ENCODE results near the gene KIF27. TPM values are rescaled to one million over a fixed set of nuclear protein-coding genes. Genes with fewer than 3 reads are reported as not detected.

Gene KIF27
- total RNA-seq, 1 experiment from 2014 or later = 6.6 TPM

DNA sequence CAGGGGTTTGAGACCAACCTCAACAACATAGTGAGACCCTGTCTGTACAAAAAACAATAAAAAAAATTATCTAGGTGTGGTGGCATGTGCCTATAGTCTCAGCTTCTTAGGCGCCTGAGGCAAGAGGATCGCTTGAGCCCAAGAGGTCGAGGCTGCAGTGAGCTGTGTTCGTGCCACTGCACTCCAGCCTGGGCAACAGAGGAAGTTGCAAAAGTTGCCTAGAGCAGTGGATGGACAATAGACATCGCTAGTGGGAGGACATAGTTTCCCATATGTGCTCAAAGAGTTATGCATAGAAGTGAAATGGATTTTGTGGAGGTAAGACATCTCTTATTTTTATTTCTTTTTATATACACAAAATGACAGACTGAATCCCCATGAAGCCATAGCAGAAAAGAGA, 39.8 kb upstream of the KIF27 start:
- BruUV-seq (replicated peaks) = no TSS peak
- CTCF ChIA-PET = no interaction called here
- Mint-ChIP-seq H3K4me3 (ENCODE audit: low read depth, unreplicated experiment) (no peak overlapping the region), H3K36me3 (ENCODE audit: insufficient read depth, unreplicated experiment) (peaks cover 39% of the 10 kb centered on the region), H3K27me3 (ENCODE audit: unreplicated experiment) (no peaks in the 10 kb centered on the region), H3K27ac (ENCODE audit: unreplicated experiment) (no peak overlapping the region), H3K4me1 (ENCODE audit: low read depth, unreplicated experiment) (peaks cover 12% of the 10 kb centered on the region), H3K9me3 (ENCODE audit: low read depth, unreplicated experiment) (no peaks in the 10 kb centered on the region)
- no peak for DNase-seq
- TF ChIP-seq, protein P1, sequence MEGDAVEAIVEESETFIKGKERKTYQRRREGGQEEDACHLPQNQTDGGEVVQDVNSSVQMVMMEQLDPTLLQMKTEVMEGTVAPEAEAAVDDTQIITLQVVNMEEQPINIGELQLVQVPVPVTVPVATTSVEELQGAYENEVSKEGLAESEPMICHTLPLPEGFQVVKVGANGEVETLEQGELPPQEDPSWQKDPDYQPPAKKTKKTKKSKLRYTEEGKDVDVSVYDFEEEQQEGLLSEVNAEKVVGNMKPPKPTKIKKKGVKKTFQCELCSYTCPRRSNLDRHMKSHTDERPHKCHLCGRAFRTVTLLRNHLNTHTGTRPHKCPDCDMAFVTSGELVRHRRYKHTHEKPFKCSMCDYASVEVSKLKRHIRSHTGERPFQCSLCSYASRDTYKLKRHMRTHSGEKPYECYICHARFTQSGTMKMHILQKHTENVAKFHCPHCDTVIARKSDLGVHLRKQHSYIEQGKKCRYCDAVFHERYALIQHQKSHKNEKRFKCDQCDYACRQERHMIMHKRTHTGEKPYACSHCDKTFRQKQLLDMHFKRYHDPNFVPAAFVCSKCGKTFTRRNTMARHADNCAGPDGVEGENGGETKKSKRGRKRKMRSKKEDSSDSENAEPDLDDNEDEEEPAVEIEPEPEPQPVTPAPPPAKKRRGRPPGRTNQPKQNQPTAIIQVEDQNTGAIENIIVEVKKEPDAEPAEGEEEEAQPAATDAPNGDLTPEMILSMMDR (IDR thresholded peaks at IDR 0.05; ENCODE audit: unreplicated experiment) = no peak
- intact Hi-C loops (cut with micrococcal nuclease; ENCODE audit: unreplicated experiment) = no loop called here

DNA sequence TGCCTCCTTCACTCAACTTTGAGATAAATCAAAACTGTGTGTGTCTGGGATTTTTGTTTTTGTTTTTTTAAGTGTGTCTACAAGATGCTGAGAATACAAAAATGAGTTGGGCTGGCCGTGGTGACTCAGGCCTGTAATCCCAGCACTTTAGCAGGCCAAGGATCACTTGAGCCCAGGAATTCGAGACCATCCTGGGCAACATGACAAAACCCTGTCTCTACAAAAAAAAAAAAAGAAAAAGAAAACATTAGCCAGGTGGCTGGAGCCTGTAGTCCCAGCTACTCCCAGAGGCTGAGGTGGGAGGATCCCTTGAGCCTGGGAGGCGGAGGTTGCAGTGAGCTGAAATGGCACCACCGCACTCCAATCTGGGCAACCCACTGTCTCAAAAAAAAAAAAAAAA, 37.8 kb upstream of the KIF27 start:
- BruUV-seq (replicated peaks) = no TSS peak
- Mint-ChIP-seq H3K36me3 (ENCODE audit: insufficient read depth, unreplicated experiment) (peaks cover 31% of the 10 kb centered on the region), H3K9me3 (ENCODE audit: low read depth, unreplicated experiment) (no peaks in the 10 kb centered on the region), H3K27ac (ENCODE audit: unreplicated experiment) (no peak overlapping the region), H3K4me1 (ENCODE audit: low read depth, unreplicated experiment) (peaks cover 8% of the 10 kb centered on the region), H3K4me3 (ENCODE audit: low read depth, unreplicated experiment) (no peak overlapping the region), H3K27me3 (ENCODE audit: unreplicated experiment) (no peaks in the 10 kb centered on the region)
- CTCF ChIA-PET = no interaction called here
- TF ChIP-seq, protein P1 (IDR thresholded peaks at IDR 0.05; ENCODE audit: unreplicated experiment) = no peak
- no peak for DNase-seq
- intact Hi-C loops (cut with micrococcal nuclease; ENCODE audit: unreplicated experiment) = no loop called here

DNA sequence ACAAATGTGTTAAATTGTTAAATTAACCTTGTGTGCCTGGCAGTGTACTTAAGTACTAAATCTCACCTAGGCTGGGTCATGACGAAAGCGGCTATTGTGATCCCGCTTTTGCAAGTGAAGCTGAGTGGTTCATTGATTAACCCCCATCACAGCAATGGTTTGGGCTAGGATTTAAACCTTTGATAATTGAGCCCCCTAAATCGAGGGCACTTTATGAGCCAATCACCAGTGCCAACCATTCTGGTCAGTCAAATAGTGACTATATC, 35.9 kb upstream of the KIF27 start:
- H3K36me3 Mint-ChIP-seq (ENCODE audit: insufficient read depth, unreplicated experiment) = peaks cover 16% of the 10 kb centered on the region
- H3K4me3 Mint-ChIP-seq (ENCODE audit: low read depth, unreplicated experiment) = peak overlapping the region; percentile 94
- intact Hi-C loops (cut with micrococcal nuclease; ENCODE audit: unreplicated experiment) = no loop called here
- TF ChIP-seq, protein P1 (IDR thresholded peaks at IDR 0.05; ENCODE audit: unreplicated experiment) = no peak
- no peak for DNase-seq
- no peaks in the 10 kb centered on the region for H3K9me3 Mint-ChIP-seq (ENCODE audit: low read depth, unreplicated experiment)
- no TSS peak for BruUV-seq (replicated peaks)
- H3K27ac Mint-ChIP-seq (ENCODE audit: unreplicated experiment) = no peak overlapping the region
- CTCF ChIA-PET = no interaction called here
- H3K4me1 Mint-ChIP-seq (ENCODE audit: low read depth, unreplicated experiment) = peaks cover 8% of the 10 kb centered on the region
- H3K27me3 Mint-ChIP-seq (ENCODE audit: unreplicated experiment) = no peaks in the 10 kb centered on the region

DNA sequence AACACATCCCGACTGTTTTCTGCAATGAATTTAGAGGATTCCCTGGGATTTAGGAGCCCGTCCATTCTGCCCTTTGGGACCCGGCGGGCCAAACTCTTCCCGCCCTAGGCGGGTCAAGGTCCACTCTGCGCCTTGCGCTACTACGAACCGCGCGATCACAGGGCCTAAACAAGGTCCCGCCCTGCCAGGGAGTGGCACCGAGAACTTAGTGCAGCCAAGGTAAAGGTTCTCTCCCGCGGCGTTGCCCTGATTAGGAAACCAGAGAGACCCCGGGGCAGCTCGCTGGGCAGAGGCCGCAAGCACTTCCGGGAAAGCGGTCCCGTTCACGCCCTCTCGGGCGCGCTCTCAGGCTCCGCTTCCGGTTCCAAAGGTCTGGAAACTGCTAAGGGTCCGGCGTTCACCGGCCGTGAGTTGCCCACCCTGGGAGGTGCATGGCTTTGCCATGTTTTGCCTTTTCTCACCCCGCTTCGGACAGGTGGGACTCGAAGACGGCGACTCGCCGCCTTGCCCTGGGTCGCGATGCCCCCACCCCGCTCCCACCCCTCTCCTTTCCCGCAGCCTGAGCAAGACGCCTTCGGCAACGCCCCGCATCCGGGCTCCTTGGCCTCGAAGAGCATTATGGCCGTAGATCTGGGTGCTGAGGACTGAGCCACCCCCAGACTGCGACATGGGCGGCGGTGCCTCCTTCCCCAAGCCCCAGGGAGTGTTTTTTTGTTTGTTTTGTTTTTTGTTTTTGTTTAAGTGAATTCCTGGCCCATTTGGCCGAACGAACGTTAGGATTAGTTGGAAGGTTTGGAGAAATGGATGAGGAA, 35.4 kb upstream of the KIF27 start:
- Mint-ChIP-seq H3K36me3 (ENCODE audit: insufficient read depth, unreplicated experiment) (peaks cover 15% of the 10 kb centered on the region), H3K27me3 (ENCODE audit: unreplicated experiment) (no peaks in the 10 kb centered on the region), H3K4me3 (ENCODE audit: low read depth, unreplicated experiment) (peak overlapping the region; percentile 94), H3K4me1 (ENCODE audit: low read depth, unreplicated experiment) (peaks cover 8% of the 10 kb centered on the region), H3K27ac (ENCODE audit: unreplicated experiment) (peak overlapping the region; percentile 77), H3K9me3 (ENCODE audit: low read depth, unreplicated experiment) (no peaks in the 10 kb centered on the region)
- CTCF ChIA-PET = no interaction called here
- BruUV-seq (replicated peaks) = TSS peak; percentile 86
- TF ChIP-seq, protein P1 (IDR thresholded peaks at IDR 0.05; ENCODE audit: unreplicated experiment) = no peak
- peak; percentile 56 for DNase-seq
- intact Hi-C loops (cut with micrococcal nuclease; ENCODE audit: unreplicated experiment) = no loop called here

Measured in Calu3 (cell line).